ENCODE data around the gene LRRC59.

- TF ChIP-seq CTCF (conservative IDR thresholded peaks at IDR 0.05; ENCODE audit: low read depth in 2 of 2) = no peak
- no peak for TF ChIP-seq EZH2phosphoT487 (IDR thresholded peaks at IDR 0.05; ENCODE audit: unreplicated experiment)
- TF ChIP-seq POLR2AphosphoS5 (IDR thresholded peaks at IDR 0.05; ENCODE audit: low read depth) = no peak
- TF ChIP-seq REST (IDR thresholded peaks at IDR 0.05; ENCODE audit: unreplicated experiment) = no peak
- TF ChIP-seq EZH2 (IDR thresholded peaks at IDR 0.05; ENCODE audit: low read depth, unreplicated experiment) = no peak
Observed at GRCh38 chr17:50362661-50363060, 34.7 kb downstream of the LRRC59 start.
